Measurements from ENCODE around the gene CD99. TPM values are rescaled to one million over a fixed set of nuclear protein-coding genes. Genes with fewer than 3 reads are reported as not detected.
A peak's percentile ranks its signal among the peaks of the same experiment; 100 is the strongest.

Gene CD99
- total RNA-seq, 2 experiments from 2014 or later: 205 to 215 TPM

GRCh38 chrX:2709556-2709955, 18.5 kb downstream of the CD99 start:
- Mint-ChIP-seq H3K9me3 (no peaks in the 10 kb centered on the region), H3K27me3 (ENCODE audit: low read depth) (no peaks in the 10 kb centered on the region), H3K36me3 (ENCODE audit: low read depth) (peaks cover 40% of the 10 kb centered on the region), H3K4me3 (peak overlapping the region; percentile 62), H3K4me1 (ENCODE audit: low read depth) (peaks cover 74% of the 10 kb centered on the region), H3K27ac (peak overlapping the region; percentile 99)
- DNase-seq: no peak
- CTCF ChIA-PET: no interaction called here
- intact Hi-C loops (cut with micrococcal nuclease): no loop called here

GRCh38 chrX:2710041-2710840, 19.1 kb downstream of the CD99 start:
- intact Hi-C loops (cut with micrococcal nuclease): loop anchor here (1.0 to 5.0 kb wide), 7 partner anchors 8 to 1257 kb away; no protein-coding TSS in a partner anchor

GRCh38 chrX:2711441-2711840, 20.3 kb downstream of the CD99 start:
- Mint-ChIP-seq H3K27ac (peak overlapping the region; percentile 73), H3K4me3 (no peak overlapping the region), H3K27me3 (ENCODE audit: low read depth) (no peaks in the 10 kb centered on the region), H3K9me3 (no peaks in the 10 kb centered on the region), H3K36me3 (ENCODE audit: low read depth) (peaks cover 43% of the 10 kb centered on the region), H3K4me1 (ENCODE audit: low read depth) (peaks cover 74% of the 10 kb centered on the region)
- intact Hi-C loops (cut with micrococcal nuclease): loop anchor here (5.0 kb wide), 1 partner anchor 101 kb away; no protein-coding TSS in a partner anchor
- DNase-seq: no peak
- CTCF ChIA-PET: no interaction called here

More at GRCh38 chrX:2710041-2710840, 19.1 kb downstream of the CD99 start:
- Mint-ChIP-seq H3K27me3 (ENCODE audit: low read depth) (no peaks in the 10 kb centered on the region), H3K4me3 (peak overlapping the region; percentile 62), H3K36me3 (ENCODE audit: low read depth) (peaks cover 42% of the 10 kb centered on the region), H3K4me1 (ENCODE audit: low read depth) (peaks cover 74% of the 10 kb centered on the region), H3K27ac (peak overlapping the region; percentile 99), H3K9me3 (no peaks in the 10 kb centered on the region)
- CTCF ChIA-PET: no interaction called here
- DNase-seq: peak; percentile 85

GRCh38 chrX:2712428-2712827, 21.3 kb downstream of the CD99 start:
- Mint-ChIP-seq H3K9me3 (no peaks in the 10 kb centered on the region), H3K27ac (no peak overlapping the region)
- intact Hi-C loops (cut with micrococcal nuclease): loop anchor here (5.0 kb wide), 1 partner anchor 100 kb away; no protein-coding TSS in a partner anchor

GRCh38 chrX:2712890-2713840, 22.1 kb downstream of the CD99 start:
- intact Hi-C loops (cut with micrococcal nuclease): loop anchor here (5.0 kb wide), 1 partner anchor 99 kb away; no protein-coding TSS in a partner anchor
- CTCF ChIA-PET: no interaction called here
- H3K27me3 Mint-ChIP-seq (ENCODE audit: low read depth): no peaks in the 10 kb centered on the region
- H3K9me3 Mint-ChIP-seq: no peaks in the 10 kb centered on the region
- peaks cover 75% of the 10 kb centered on the region for H3K4me1 Mint-ChIP-seq (ENCODE audit: low read depth)
- no peak overlapping the region for H3K4me3 Mint-ChIP-seq
- DNase-seq: no peak
- peak overlapping the region; percentile 59 for H3K27ac Mint-ChIP-seq
- peaks cover 50% of the 10 kb centered on the region for H3K36me3 Mint-ChIP-seq (ENCODE audit: low read depth)

More at GRCh38 chrX:2712428-2712827, 21.3 kb downstream of the CD99 start:
- no peak for DNase-seq
- Mint-ChIP-seq H3K4me1 (ENCODE audit: low read depth) (peaks cover 75% of the 10 kb centered on the region), H3K36me3 (ENCODE audit: low read depth) (peaks cover 48% of the 10 kb centered on the region), H3K27me3 (ENCODE audit: low read depth) (no peaks in the 10 kb centered on the region), H3K4me3 (no peak overlapping the region)
- CTCF ChIA-PET: no interaction called here

GRCh38 chrX:2714551-2714950, 23.5 kb downstream of the CD99 start:
- Mint-ChIP-seq H3K4me1 (ENCODE audit: low read depth) (peaks cover 66% of the 10 kb centered on the region), H3K27ac (peak overlapping the region; percentile 73), H3K36me3 (ENCODE audit: low read depth) (peaks cover 62% of the 10 kb centered on the region), H3K27me3 (ENCODE audit: low read depth) (no peaks in the 10 kb centered on the region), H3K9me3 (no peaks in the 10 kb centered on the region), H3K4me3 (no peak overlapping the region)
- intact Hi-C loops (cut with micrococcal nuclease): loop anchor here (5.0 kb wide), 1 partner anchor 98 kb away; no protein-coding TSS in a partner anchor
- CTCF ChIA-PET: no interaction called here
- DNase-seq: peak; percentile 73

- DNase-seq: no peak
- Mint-ChIP-seq H3K27me3 (ENCODE audit: low read depth) (no peaks in the 10 kb centered on the region), H3K9me3 (no peaks in the 10 kb centered on the region), H3K4me3 (no peak overlapping the region), H3K4me1 (ENCODE audit: low read depth) (peaks cover 60% of the 10 kb centered on the region), H3K36me3 (ENCODE audit: low read depth) (peaks cover 67% of the 10 kb centered on the region), H3K27ac (peak overlapping the region; percentile 73)
- intact Hi-C loops (cut with micrococcal nuclease): no loop called here
- CTCF ChIA-PET: no interaction called here
Measured at GRCh38 chrX:2715066-2715600, 24.0 kb downstream of the CD99 start.

GRCh38 chrX:2717312-2717711, 26.2 kb downstream of the CD99 start:
- Mint-ChIP-seq H3K4me3 (no peak overlapping the region), H3K27me3 (ENCODE audit: low read depth) (no peaks in the 10 kb centered on the region), H3K4me1 (ENCODE audit: low read depth) (peaks cover 43% of the 10 kb centered on the region), H3K27ac (peak overlapping the region; percentile 80), H3K9me3 (no peaks in the 10 kb centered on the region), H3K36me3 (ENCODE audit: low read depth) (peaks cover 66% of the 10 kb centered on the region)
- CTCF ChIA-PET: no interaction called here
- intact Hi-C loops (cut with micrococcal nuclease): no loop called here
- DNase-seq: no peak

- Mint-ChIP-seq H3K27me3 (ENCODE audit: low read depth) (no peaks in the 10 kb centered on the region), H3K4me3 (no peak overlapping the region), H3K9me3 (no peaks in the 10 kb centered on the region), H3K36me3 (ENCODE audit: low read depth) (peaks cover 71% of the 10 kb centered on the region), H3K4me1 (ENCODE audit: low read depth) (peaks cover 43% of the 10 kb centered on the region), H3K27ac (no peak overlapping the region)
- intact Hi-C loops (cut with micrococcal nuclease): no loop called here
- no peak for DNase-seq
- CTCF ChIA-PET: no interaction called here
Measured at GRCh38 chrX:2718821-2719220, 27.7 kb downstream of the CD99 start.

GRCh38 chrX:2719774-2720447, 28.8 kb downstream of the CD99 start:
- CTCF ChIA-PET: no interaction called here
- H3K36me3 Mint-ChIP-seq (ENCODE audit: low read depth): peaks cover 70% of the 10 kb centered on the region
- no peaks in the 10 kb centered on the region for H3K27me3 Mint-ChIP-seq (ENCODE audit: low read depth)
- H3K9me3 Mint-ChIP-seq: no peaks in the 10 kb centered on the region
- H3K4me1 Mint-ChIP-seq (ENCODE audit: low read depth): peaks cover 35% of the 10 kb centered on the region
- intact Hi-C loops (cut with micrococcal nuclease): no loop called here
- no peak for DNase-seq
- H3K4me3 Mint-ChIP-seq: no peak overlapping the region
- H3K27ac Mint-ChIP-seq: no peak overlapping the region

GRCh38 chrX:2723286-2723879, 32.3 kb downstream of the CD99 start:
- H3K4me3 Mint-ChIP-seq: no peak overlapping the region
- no peaks in the 10 kb centered on the region for H3K27me3 Mint-ChIP-seq (ENCODE audit: low read depth)
- H3K4me1 Mint-ChIP-seq (ENCODE audit: low read depth): peaks cover 5% of the 10 kb centered on the region
- DNase-seq: no peak
- H3K27ac Mint-ChIP-seq: no peak overlapping the region
- intact Hi-C loops (cut with micrococcal nuclease): no loop called here
- no peaks in the 10 kb centered on the region for H3K9me3 Mint-ChIP-seq
- peaks cover 57% of the 10 kb centered on the region for H3K36me3 Mint-ChIP-seq (ENCODE audit: low read depth)
- CTCF ChIA-PET: no interaction called here

Data from activated naive CD4-positive, alpha-beta T cell treated with anti-CD3 and anti-CD28 coated beads for 36 hours (primary cell).